OCI-M1 (cell line): ENCODE results near the gene DHX58.

Experiments used
- DNase-seq: peaks from one replicate; lab custom pipeline; 2025; lab: John Stamatoyannopoulos, UW

Gene DHX58

GRCh38 chr17:42053731-42054500 lies 58.6 kb downstream of the DHX58 start:
- DNase-seq: no peak

GRCh38 chr17:42052346-42052877 lies 60.1 kb downstream of the DHX58 start:
- DNase-seq: no peak

GRCh38 chr17:42051645-42052044 lies 60.9 kb downstream of the DHX58 start:
- no peak for DNase-seq
